ENCODE measurements around the gene CACNA1I. TPM values are rescaled to one million over a fixed set of nuclear protein-coding genes. Genes with fewer than 3 reads are reported as not detected.

The CACNA1I gene
- total RNA-seq, 2 experiments from 2014 or later, result 29.2 to 30.1 TPM

GRCh38 chr22:39651053-39651996, 80.8 kb downstream of the CACNA1I start:
- H3K36me3 Mint-ChIP-seq (ENCODE audit: low read depth), result no peaks in the 10 kb centered on the region
- no peaks in the 10 kb centered on the region for H3K9me3 ChIP-seq (ENCODE audit: control insufficient read depth in 1 of 2, insufficient read depth in 1 of 2, low read length in 2 of 2)
- H3K27me3 ChIP-seq (ENCODE audit: control insufficient read depth in 1 of 2, insufficient read depth in 2 of 2, low read length in 2 of 2), result no peaks in the 10 kb centered on the region
- H3K9me3 Mint-ChIP-seq, result no peaks in the 10 kb centered on the region
- CTCF ChIA-PET, result interaction anchor here (0.5 to 1.4 kb wide), 3 partner anchors 37 to 537 kb away, joined by 3 to 4 read pairs (median 4); no protein-coding TSS in a partner anchor
- TF ChIP-seq, protein P1, sequence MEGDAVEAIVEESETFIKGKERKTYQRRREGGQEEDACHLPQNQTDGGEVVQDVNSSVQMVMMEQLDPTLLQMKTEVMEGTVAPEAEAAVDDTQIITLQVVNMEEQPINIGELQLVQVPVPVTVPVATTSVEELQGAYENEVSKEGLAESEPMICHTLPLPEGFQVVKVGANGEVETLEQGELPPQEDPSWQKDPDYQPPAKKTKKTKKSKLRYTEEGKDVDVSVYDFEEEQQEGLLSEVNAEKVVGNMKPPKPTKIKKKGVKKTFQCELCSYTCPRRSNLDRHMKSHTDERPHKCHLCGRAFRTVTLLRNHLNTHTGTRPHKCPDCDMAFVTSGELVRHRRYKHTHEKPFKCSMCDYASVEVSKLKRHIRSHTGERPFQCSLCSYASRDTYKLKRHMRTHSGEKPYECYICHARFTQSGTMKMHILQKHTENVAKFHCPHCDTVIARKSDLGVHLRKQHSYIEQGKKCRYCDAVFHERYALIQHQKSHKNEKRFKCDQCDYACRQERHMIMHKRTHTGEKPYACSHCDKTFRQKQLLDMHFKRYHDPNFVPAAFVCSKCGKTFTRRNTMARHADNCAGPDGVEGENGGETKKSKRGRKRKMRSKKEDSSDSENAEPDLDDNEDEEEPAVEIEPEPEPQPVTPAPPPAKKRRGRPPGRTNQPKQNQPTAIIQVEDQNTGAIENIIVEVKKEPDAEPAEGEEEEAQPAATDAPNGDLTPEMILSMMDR (IDR thresholded peaks at IDR 0.05), result no peak
- H3K4me3 ChIP-seq (ENCODE audit: low read length), result no peak overlapping the region
- H3K4me3 Mint-ChIP-seq, result no peak overlapping the region
- no peaks in the 10 kb centered on the region for H3K27me3 Mint-ChIP-seq
- intact Hi-C loops (cut with DNase I, micrococcal nuclease), result no loop called here
- H3K27ac Mint-ChIP-seq, result no peak overlapping the region
- no peaks in the 10 kb centered on the region for H3K36me3 ChIP-seq (ENCODE audit: insufficient read depth, low read length)
- DNase-seq (no peak), ATAC-seq (ENCODE audit: poor library complexity) (no peak)
- POLR2A ChIA-PET, result interaction anchor here (0.7 to 1.1 kb wide), 2 partner anchors 10 to 38 kb away, joined by 3 to 4 read pairs; no protein-coding TSS in a partner anchor
- H3K27ac ChIP-seq (ENCODE audit: low read depth in 1 of 2, low read length in 2 of 2), result no peak overlapping the region
- peaks cover 9% of the 10 kb centered on the region for H3K4me1 ChIP-seq (ENCODE audit: insufficient read depth, low read length)
- H3K4me1 Mint-ChIP-seq (ENCODE audit: low read depth), result peaks cover 12% of the 10 kb centered on the region

DNA sequence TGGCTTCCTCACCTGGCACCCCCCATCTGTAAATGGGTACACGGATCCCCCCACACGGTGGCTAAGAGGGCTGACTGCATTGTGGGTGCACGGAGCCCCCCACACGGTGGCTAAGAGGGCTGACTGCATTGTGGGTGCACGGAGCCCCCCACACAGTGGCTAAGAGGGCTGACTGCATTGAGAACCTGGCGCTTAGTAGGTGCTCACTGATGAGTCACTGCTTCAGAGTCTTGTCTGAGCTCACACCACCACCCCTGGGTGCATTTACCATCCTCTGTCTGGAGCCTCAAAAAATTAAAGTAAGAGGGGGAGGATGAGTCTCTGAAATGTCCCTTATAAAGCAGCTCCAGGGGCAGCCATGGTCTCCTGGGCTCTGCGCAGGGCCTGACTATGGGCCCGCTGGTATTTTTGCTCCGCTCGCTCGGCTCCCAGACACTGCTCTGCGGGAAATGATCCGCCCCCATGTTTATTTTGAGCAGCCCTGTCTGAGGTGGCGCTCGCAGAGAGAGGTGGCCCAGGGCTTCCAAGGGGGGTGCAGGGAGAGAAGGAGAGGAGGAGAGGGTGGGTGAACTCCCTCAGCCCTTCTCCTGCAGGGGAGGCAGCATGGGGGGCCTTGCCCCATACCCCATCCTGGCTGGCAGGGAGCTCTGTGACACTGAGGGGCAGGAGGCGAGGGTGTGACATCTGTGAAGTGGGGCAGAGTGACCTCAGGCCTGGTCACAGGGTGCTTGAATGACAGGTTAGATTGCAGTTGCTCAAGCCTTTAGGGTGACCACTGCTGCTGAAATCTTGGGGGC, 82.6 kb downstream of the CACNA1I start:
- Histone ChIP-seq H3K9me3 (ENCODE audit: control insufficient read depth in 1 of 2, insufficient read depth in 1 of 2, low read length in 2 of 2) (no peaks in the 10 kb centered on the region), H3K36me3 (ENCODE audit: insufficient read depth, low read length) (no peaks in the 10 kb centered on the region), H3K27me3 (ENCODE audit: control insufficient read depth in 1 of 2, insufficient read depth in 2 of 2, low read length in 2 of 2) (no peaks in the 10 kb centered on the region), H3K27ac (ENCODE audit: low read depth in 1 of 2, low read length in 2 of 2) (no peak overlapping the region), H3K4me3 (ENCODE audit: low read length) (no peak overlapping the region), H3K4me1 (ENCODE audit: insufficient read depth, low read length) (peaks cover 28% of the 10 kb centered on the region)
- H3K9me3 Mint-ChIP-seq, result no peaks in the 10 kb centered on the region
- H3K27me3 Mint-ChIP-seq, result no peaks in the 10 kb centered on the region
- H3K4me1 Mint-ChIP-seq (ENCODE audit: low read depth), result peaks cover 28% of the 10 kb centered on the region
- CTCF ChIA-PET, result no interaction called here
- intact Hi-C loops (cut with DNase I, micrococcal nuclease), result no loop called here
- ATAC-seq (ENCODE audit: poor library complexity) (no peak), DNase-seq (no peak)
- POLR2A ChIA-PET, result no interaction called here
- TF ChIP-seq, protein P1 (IDR thresholded peaks at IDR 0.05), result no peak
- H3K27ac Mint-ChIP-seq, result no peak overlapping the region
- no peak overlapping the region for H3K4me3 Mint-ChIP-seq
- peaks cover under 1% of the 10 kb centered on the region for H3K36me3 Mint-ChIP-seq (ENCODE audit: low read depth)

GRCh38 chr22:39653787-39654077, 83.2 kb downstream of the CACNA1I start:
- Histone ChIP-seq H3K27me3 (ENCODE audit: control insufficient read depth in 1 of 2, insufficient read depth in 2 of 2, low read length in 2 of 2) (no peaks in the 10 kb centered on the region), H3K9me3 (ENCODE audit: control insufficient read depth in 1 of 2, insufficient read depth in 1 of 2, low read length in 2 of 2) (no peaks in the 10 kb centered on the region), H3K4me3 (ENCODE audit: low read length) (no peak overlapping the region), H3K36me3 (ENCODE audit: insufficient read depth, low read length) (no peaks in the 10 kb centered on the region), H3K4me1 (ENCODE audit: insufficient read depth, low read length) (peaks cover 33% of the 10 kb centered on the region), H3K27ac (ENCODE audit: low read depth in 1 of 2, low read length in 2 of 2) (no peak overlapping the region)
- Mint-ChIP-seq H3K27ac (no peak overlapping the region), H3K36me3 (ENCODE audit: low read depth) (peaks cover 6% of the 10 kb centered on the region), H3K9me3 (no peaks in the 10 kb centered on the region), H3K4me3 (no peak overlapping the region), H3K27me3 (no peaks in the 10 kb centered on the region), H3K4me1 (ENCODE audit: low read depth) (peaks cover 34% of the 10 kb centered on the region)
- TF ChIP-seq, protein P1 (IDR thresholded peaks at IDR 0.05), result no peak
- ATAC-seq (ENCODE audit: poor library complexity) (no peak), DNase-seq (no peak)
- POLR2A ChIA-PET, result no interaction called here
- intact Hi-C loops (cut with DNase I, micrococcal nuclease), result no loop called here
- CTCF ChIA-PET, result no interaction called here
